GM18505 (cell line): ENCODE measurements around the gene QRICH1.

Source experiments
- ATAC-seq: cut with Tn5 transposase; IDR thresholded peaks from one replicate; pipeline ENCODE4 v1.9.1; 2021; ENCODE audit not compliant: unreplicated experiment
- POLR2A ChIP-seq: IDR thresholded peaks from 4 replicates; pipeline ENCODE4 v1.6.1; 2011; ENCODE audit warnings: borderline replicate concordance; ENCODE audit not compliant: insufficient read depth, insufficient read length; ENCODE audit errors: extremely low read depth

Gene QRICH1

DNA sequence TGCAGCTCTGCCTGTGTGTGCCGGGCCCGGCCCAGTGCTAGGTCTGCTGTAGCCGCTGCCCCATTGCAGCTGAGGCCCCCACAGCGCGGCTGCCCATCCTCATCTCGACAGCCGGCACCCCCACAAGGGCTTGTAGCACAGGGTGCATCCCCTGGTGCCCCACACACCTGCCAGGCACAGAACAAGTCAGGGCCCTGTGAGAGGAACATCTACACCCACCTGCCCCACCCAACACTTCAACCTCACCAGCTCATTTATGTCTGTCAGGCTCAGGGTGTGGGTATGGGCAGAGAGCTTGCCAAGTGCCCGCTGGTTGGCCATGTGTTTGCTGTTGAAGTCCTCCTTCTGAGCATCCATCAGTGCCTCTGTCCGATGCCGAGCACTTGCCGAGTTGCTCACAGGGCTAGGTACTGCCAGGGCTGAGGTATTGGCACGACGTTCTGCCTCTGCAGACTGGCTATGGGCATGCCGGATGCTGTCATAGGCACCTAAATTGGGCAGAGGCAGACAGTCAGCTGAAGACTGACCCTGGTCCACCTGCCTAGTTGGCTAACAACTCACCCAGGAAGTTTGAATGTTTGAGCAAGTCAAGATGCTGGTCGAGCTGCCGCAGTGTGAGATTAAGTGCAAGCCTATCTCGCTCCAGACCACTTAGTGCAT is 29.1 kb upstream of the QRICH1 start:
- ATAC-seq = no peak
- TF ChIP-seq POLR2A = no peak

DNA sequence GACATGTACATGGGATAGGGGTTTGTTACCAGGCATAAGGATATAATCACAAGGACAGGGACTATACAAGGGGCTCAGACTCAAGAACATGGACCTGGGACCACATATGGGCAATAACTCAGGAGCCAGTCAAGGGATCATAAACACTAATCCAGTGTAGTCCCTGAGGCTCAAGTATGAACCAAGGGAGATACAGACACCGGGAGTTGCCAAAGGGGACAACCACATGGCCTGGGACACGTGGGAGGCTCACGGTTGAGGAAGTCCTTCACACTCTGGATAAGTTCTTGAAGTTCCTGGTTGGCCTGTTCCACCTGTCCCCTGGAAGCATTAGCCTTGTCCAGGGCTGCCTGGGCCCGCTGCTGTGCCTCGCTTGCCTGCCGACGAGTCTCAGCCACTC is 28.6 kb upstream of the QRICH1 start:
- no peak for ATAC-seq
- no peak for TF ChIP-seq POLR2A

DNA sequence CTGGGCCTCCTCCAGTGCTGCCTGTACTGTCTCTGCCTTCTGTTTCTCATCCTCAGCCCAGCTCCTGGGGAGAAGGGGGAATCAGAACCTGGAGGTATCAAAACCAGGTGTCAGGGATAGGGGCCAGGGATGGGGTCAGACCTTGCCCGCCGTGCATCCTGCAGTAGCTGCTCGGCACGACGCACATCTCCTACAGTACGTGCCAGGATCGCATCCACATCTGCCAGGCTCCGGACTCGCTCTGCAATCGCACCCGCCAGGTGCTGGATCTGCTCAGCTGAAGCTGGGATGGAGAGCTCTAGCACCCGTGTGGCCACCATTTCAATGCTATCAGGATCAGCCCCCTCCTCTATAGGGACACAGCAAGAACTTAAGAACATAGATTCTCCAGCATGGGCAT is 28.2 kb upstream of the QRICH1 start:
- TF ChIP-seq POLR2A = no peak
- no peak for ATAC-seq

GRCh38 chr3:49121132-49121736 is 27.4 kb upstream of the QRICH1 start:
- peak; percentile 3 for ATAC-seq
- TF ChIP-seq POLR2A = no peak

- peak; percentile 96 for TF ChIP-seq POLR2A
- ATAC-seq = peak; percentile 79
These were observed 26.7 kb upstream of the QRICH1 start, which contains the start of gene USP19 for GRCh38 chr3:49120438-49121131. Gene USP19, minus strand, starts transcription at chr3:49120823. Its CDS starts 1,678 bp downstream, at chr3:49119145.

GRCh38 chr3:49120096-49120437 is 26.2 kb upstream of the QRICH1 start:
- TF ChIP-seq POLR2A = no peak
- ATAC-seq = peak; percentile 2

DNA sequence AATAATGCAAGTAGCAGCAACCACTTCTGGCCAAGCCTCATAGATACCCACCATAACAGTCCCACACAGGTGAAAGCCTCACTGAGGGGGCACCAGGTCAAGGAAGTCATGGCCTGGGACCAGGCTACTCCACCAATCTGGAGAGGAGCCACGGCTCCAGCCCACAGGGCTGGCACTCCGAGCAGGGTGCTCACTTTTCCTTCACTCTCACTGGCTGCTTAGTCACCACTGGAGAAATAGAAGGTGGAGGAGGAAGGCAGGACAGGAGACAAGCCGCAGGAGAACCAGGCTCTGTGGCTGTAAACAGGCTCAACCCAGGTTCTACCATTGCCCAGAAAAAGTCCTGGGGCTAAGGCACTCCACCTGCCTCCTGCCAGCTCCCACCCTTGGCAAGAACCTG is 25.6 kb upstream of the QRICH1 start:
- no peak for TF ChIP-seq POLR2A
- ATAC-seq = no peak

- no peak for ATAC-seq
- no peak for TF ChIP-seq POLR2A
These were observed 25.2 kb upstream of the QRICH1 start for GRCh38 chr3:49119036-49119435.

DNA sequence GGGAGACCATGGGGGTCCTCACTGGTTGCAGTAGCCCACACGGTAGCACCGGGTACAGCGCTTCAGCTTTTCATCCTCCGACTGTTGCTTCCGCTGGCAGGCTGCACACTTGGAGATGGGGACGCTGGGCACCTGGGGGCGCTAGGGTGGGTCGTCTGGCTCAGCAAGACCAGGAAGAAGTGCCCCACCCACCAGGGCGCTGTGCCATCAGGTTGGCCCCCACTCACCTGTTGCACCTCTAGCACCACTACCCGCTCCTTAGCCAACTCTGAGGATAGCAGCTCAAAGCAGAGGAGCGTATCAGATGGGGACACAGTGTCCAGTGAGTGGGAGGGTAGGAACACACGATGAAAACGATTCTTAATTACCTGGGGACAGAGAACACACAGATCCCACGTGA is 18.4 kb upstream of the QRICH1 start:
- TF ChIP-seq POLR2A = no peak
- no peak for ATAC-seq

DNA sequence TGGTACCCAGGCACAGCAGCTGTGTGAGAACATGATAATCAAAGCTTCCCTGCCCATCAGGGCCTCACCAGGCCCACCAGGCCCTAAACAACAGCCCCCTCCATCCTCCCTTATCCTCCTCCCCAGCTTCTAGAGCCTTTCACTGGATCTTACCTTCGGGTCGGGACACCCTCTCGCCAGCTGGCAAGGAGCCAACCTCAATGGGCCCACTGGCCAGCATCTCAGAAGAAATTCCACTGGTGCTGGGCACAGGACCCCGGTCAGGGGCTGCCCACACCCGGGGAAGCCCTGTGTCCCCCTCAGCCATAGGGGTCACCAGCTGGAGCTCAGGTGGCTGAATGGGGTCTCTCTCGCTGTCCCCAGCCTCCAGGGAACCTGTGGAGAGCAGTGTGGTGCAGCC is 17.5 kb upstream of the QRICH1 start:
- TF ChIP-seq POLR2A = no peak
- no peak for ATAC-seq

GRCh38 chr3:49110780-49111179 is 16.9 kb upstream of the QRICH1 start:
- no peak for ATAC-seq
- TF ChIP-seq POLR2A = no peak

DNA sequence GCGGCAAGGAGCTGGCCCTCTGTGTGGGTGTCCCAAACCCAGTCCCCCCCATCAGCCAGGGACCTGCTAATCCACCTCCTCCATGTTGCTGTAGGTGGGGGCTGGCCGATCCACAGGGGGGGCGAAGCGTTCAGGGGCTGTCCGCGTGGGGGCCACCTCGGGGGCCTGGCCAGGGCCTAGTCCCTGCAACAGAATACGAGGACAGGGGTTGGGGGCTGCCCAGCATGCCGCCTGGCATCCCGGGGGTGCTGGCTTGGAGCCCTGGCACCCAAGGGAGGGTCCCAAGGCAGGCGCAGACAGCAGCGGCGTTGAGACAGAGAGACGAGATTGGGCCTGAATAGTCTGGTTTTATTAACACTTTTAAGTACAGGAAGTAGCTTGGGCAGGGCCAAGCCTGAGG is 14.5 kb upstream of the QRICH1 start:
- no peak for TF ChIP-seq POLR2A

GRCh38 chr3:49104427-49105291 is 10.8 kb upstream of the QRICH1 start, which contains the start of gene QARS1:
Gene QARS1, minus strand, starts transcription at chr3:49104757. Its CDS starts 24 bp downstream, at chr3:49104733.
- peak; percentile 88 for ATAC-seq
- TF ChIP-seq POLR2A = peak; percentile 93

More for the DNA sequence above, 14.5 kb upstream of the QRICH1 start:
- no peak for ATAC-seq
